PC-9 (cell line): Measurements from ENCODE around the gene C1orf52.

Experiments used
- CTCF ChIP-seq: fragments of 200-600 bp; sonication (generic); conservative IDR thresholded peaks from 2 replicates; pipeline ENCODE4 v1.6.1; 2017; ENCODE audit warnings: mixed run types, antibody characterized with exemption, mild to moderate bottlenecking, moderate library complexity
- EZH2 ChIP-seq: fragments of 200-600 bp; sonication (generic); IDR thresholded peaks from 2 replicates; pipeline ENCODE4 v1.8.0; 2017; ENCODE audit warnings: antibody characterized with exemption, low read depth

GRCh38 chr1:85283475-85284199, 24.2 kb upstream of the C1orf52 start:
- TF ChIP-seq EZH2 (no peak), CTCF (no peak)
